GM18520 (cell line): ENCODE data around the gene DAP.

Experiments used
- ATAC-seq: cut with Tn5 transposase; IDR thresholded peaks from one replicate; pipeline ENCODE4 v1.9.1; 2021; ENCODE audit not compliant: unreplicated experiment

The DAP gene

GRCh38 chr5:10695055-10695649, 65.9 kb downstream of the DAP start:
- no peak for ATAC-seq

GRCh38 chr5:10691826-10692785, 68.9 kb downstream of the DAP start:
- no peak for ATAC-seq

GRCh38 chr5:10690460-10691440, 70.3 kb downstream of the DAP start:
- no peak for ATAC-seq

GRCh38 chr5:10689391-10690081, 71.5 kb downstream of the DAP start:
- no peak for ATAC-seq

GRCh38 chr5:10688651-10689171, 72.3 kb downstream of the DAP start:
- ATAC-seq: no peak

GRCh38 chr5:10686890-10687289, 74.1 kb downstream of the DAP start:
- no peak for ATAC-seq

GRCh38 chr5:10685115-10685521, 75.9 kb downstream of the DAP start:
- ATAC-seq: peak; percentile 81

- peak; percentile 40 for ATAC-seq
Observed at GRCh38 chr5:10684303-10685086, 76.5 kb downstream of the DAP start.

- no peak for ATAC-seq
Observed at GRCh38 chr5:10682801-10683525, 78.1 kb downstream of the DAP start.

- no peak for ATAC-seq
Observed at GRCh38 chr5:10681731-10682679, 79.0 kb downstream of the DAP start.

GRCh38 chr5:10680876-10681481, 80.1 kb downstream of the DAP start:
- ATAC-seq: no peak

- ATAC-seq: no peak
Observed at GRCh38 chr5:10679336-10679988, 81.6 kb downstream of the DAP start.

GRCh38 chr5:10678244-10678643, 82.8 kb downstream of the DAP start:
- no peak for ATAC-seq

GRCh38 chr5:10677533-10677932, 83.5 kb downstream of the DAP start:
- no peak for ATAC-seq

GRCh38 chr5:10676946-10677345, 84.1 kb downstream of the DAP start:
- ATAC-seq: no peak

- no peak for ATAC-seq
Observed at GRCh38 chr5:10676224-10676623, 84.8 kb downstream of the DAP start.

- no peak for ATAC-seq
Observed at GRCh38 chr5:10675177-10675700, 85.8 kb downstream of the DAP start.
